Transverse colon (tissue), 4 donors: ENCODE results near the gene STRBP.

Experiments used
- POLR2A ChIP-seq: fragments of 450-650 bp; IDR thresholded peaks from one replicate; pipeline ENCODE4 v1.6.1; 2016; ENCODE audit warnings: antibody characterized with exemption, mild to moderate bottlenecking, moderate library complexity
- POLR2AphosphoS5 ChIP-seq, 3 donors: sonication (generic); formaldehyde crosslinking; IDR thresholded peaks; one replicate each; pipeline ENCODE4 v1.6.1; 2016; ENCODE audit warnings: antibody characterized with exemption in 3 of 3
- TF ChIP-seq, protein P1 (sequence below), 5 experiments: fragments of 200-600 bp in 3 of 5; fragments of 450-650 bp in 2 of 5; sonication (generic) in 3 of 5; IDR thresholded peaks; 1 replicate in 2 of 5; 2 replicates in 3 of 5; pipeline ENCODE4 v1.5.1; 2016 to 2017; ENCODE audit warnings: antibody characterized with exemption in 5 of 5, inconsistent platforms in 3 of 5, mild to moderate bottlenecking in 2 of 5, moderate library complexity in 1 of 5

DNA sequence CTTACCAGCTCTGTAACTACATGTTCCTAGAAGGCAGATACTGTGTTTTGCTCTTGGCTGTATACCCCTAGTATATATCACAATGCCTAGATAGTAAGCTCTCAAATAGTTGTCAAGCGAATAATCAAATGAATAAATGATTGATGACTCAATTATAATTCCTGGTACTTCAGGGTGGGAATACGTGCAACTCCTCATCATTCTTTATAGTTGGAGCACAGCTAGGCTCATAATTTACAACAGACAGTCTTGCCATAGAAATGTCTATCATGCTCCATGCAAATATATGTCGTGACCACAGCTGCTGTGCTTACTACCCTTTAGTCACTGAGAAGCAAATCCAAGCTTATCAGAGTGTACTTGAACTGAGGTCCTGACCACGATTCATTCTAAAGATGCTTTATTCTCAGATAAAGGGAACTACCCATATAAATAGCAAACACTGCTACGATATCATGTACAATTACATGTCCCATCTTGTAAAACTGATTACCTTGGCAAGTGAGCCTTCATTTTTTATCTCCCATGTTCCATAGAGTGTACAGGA lies 52.1 kb downstream of the STRBP start:
- TF ChIP-seq, protein P1, sequence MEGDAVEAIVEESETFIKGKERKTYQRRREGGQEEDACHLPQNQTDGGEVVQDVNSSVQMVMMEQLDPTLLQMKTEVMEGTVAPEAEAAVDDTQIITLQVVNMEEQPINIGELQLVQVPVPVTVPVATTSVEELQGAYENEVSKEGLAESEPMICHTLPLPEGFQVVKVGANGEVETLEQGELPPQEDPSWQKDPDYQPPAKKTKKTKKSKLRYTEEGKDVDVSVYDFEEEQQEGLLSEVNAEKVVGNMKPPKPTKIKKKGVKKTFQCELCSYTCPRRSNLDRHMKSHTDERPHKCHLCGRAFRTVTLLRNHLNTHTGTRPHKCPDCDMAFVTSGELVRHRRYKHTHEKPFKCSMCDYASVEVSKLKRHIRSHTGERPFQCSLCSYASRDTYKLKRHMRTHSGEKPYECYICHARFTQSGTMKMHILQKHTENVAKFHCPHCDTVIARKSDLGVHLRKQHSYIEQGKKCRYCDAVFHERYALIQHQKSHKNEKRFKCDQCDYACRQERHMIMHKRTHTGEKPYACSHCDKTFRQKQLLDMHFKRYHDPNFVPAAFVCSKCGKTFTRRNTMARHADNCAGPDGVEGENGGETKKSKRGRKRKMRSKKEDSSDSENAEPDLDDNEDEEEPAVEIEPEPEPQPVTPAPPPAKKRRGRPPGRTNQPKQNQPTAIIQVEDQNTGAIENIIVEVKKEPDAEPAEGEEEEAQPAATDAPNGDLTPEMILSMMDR (IDR thresholded peaks at IDR 0.05): no peak
- no peak for TF ChIP-seq POLR2A
- no peak for TF ChIP-seq POLR2AphosphoS5 (IDR thresholded peaks at IDR 0.05)
